Right lobe of liver (tissue), 6 donors: ENCODE data around the gene BTNL3. TPM values are rescaled to one million over a fixed set of nuclear protein-coding genes. Genes with fewer than 3 reads are reported as not detected.

ENCODE experiments used
- ATAC-seq, 4 donors: fragments of 200-7000 bp; cut with Tn5 transposase; one replicate each; pipeline ENCODE4 v1.9.1; 2020; ENCODE audit warnings: mild to moderate bottlenecking in 4 of 4, moderate library complexity in 4 of 4
- DNase-seq, 3 donors: peaks; one replicate each; pipeline ENCODE4 v3.0.0-alpha.2; 2020
- H3K27ac ChIP-seq, 3 donors: fragments of 200-600 bp; one replicate each; pipeline ENCODE4 v1.8.0; 2022
- H3K27me3 ChIP-seq, 2 donors: fragments of 200-600 bp; one replicate each; pipeline ENCODE4 v1.8.0; 2022
- H3K36me3 ChIP-seq, 4 donors: fragments of 200-600 bp; sonication (generic) in 1 of 4; one replicate each; pipeline versions ENCODE4 v1.5.1 to v1.8.0; 2017 to 2022; ENCODE audit warnings: control low read depth in 1 of 4
- H3K4me1 ChIP-seq, 4 donors: fragments of 200-600 bp; sonication (generic) in 1 of 4; one replicate each; pipeline versions ENCODE4 v1.5.1 to v1.8.0; 2017 to 2022; ENCODE audit warnings: control low read depth in 1 of 4
- H3K4me3 ChIP-seq, 3 donors: fragments of 200-600 bp; one replicate each; pipeline ENCODE4 v1.8.0; 2022
- H3K9me3 ChIP-seq, 4 donors: fragments of 200-600 bp; sonication (generic) in 1 of 4; one replicate each; pipeline versions ENCODE4 v1.5.1 to v1.8.0; 2017 to 2022; ENCODE audit warnings: control low read depth in 1 of 4
- CTCF ChIP-seq, 4 donors: fragments of 200-600 bp in 3 of 4; fragments of 450-650 bp in 1 of 4; IDR thresholded peaks; one replicate each; pipeline versions ENCODE4 v1.5.1 to v1.8.0; 2016 to 2022; ENCODE audit warnings: antibody characterized with exemption in 4 of 4, mild to moderate bottlenecking in 2 of 4
- POLR2A ChIP-seq: fragments of 450-650 bp; IDR thresholded peaks from one replicate; pipeline ENCODE4 v1.6.1; 2017; ENCODE audit warnings: antibody characterized with exemption, mild to moderate bottlenecking
- WGBS: methylation state at CpG from one replicate; pipeline ENCODE4 v1.1.6; 2018; ENCODE audit warnings: low coverage, low lambda C conversion rate; ENCODE audit not compliant: insufficient coverage; ENCODE audit errors: missing lambda C conversion rate; 5-methylcytosine and 5-hydroxymethylcytosine counted together
- intact Hi-C, 2 donors: fragments of 100-400 bp; cut with DNase I; formaldehyde crosslinking; loops; one replicate each; pipeline versions ENCODE4 v1.11.2 to v1.14.1; 2022
- total RNA-seq, 6 experiments: library from RNA; depleted of rRNA in 2 of 6; stranded (reverse); fragments of >200 nt in 2 of 6; fragmentation: NEBNext Ultra II Directional in 3 of 6; extraction: Animal tissue kit (Norgen Biotek cat#: 25700) in 3 of 6; gene quantifications; one replicate each; pipeline versions ENCODE4 v1.1.0 to v1.2.4, GENCODE V29; 2016 to 2023
- donor health status: DM: no; HTN: yes; CAD: no.
- donor health status: DM: no; HTN: no; CAD: no.
- donor health status: DM: no; HTN: no; CAD: no.
- donor health status: DM: no; HTN: yes; CAD: no.
- donor health status: DM: no; HTN: yes; CAD: no.

BTNL3 gene
- total RNA-seq, 6 experiments from 2014 or later: not detected

- H3K4me3 ChIP-seq: peak within 1 kb of the TSS in 1 of 3 donors; percentile 7
- H3K36me3 ChIP-seq: no peaks in the 10 kb centered on the region
- ATAC-seq: peak; percentile 25 to 49 (median 44)
- no peaks in the 10 kb centered on the region for H3K4me1 ChIP-seq
- 46% methylated on average over 13 of the region's 17 CpGs for WGBS
- intact Hi-C loops: no loop called here
- no peaks in the 10 kb centered on the region for H3K27me3 ChIP-seq
- TF ChIP-seq POLR2A (peak; percentile 25), CTCF (IDR thresholded peaks at IDR 0.05) (no peak)
- DNase-seq: peak in 1 of 3 donors; percentile 22
- peak within 1 kb of the TSS; percentile 15 to 40 (median 21) for H3K27ac ChIP-seq
- H3K9me3 ChIP-seq: no peaks in the 10 kb centered on the region
These were observed 51.4 kb downstream of the BTNL3 start, which contains the start of gene BTNL9 for GRCh38 chr5:181039931-181040630. BTNL9 (plus strand) TSS chr5:181040266; CDS start chr5:181045490, 5,224 bp downstream.

- no peaks in the 10 kb centered on the region for H3K36me3 ChIP-seq
- DNase-seq: peak in 1 of 3 donors; percentile 31
- intact Hi-C loops: no loop called here
- no peak overlapping the region for H3K4me3 ChIP-seq
- H3K27me3 ChIP-seq: no peaks in the 10 kb centered on the region
- H3K9me3 ChIP-seq: no peaks in the 10 kb centered on the region
- TF ChIP-seq POLR2A (no peak), CTCF (IDR thresholded peaks at IDR 0.05) (no peak)
- H3K27ac ChIP-seq: peak overlapping the region in 2 of 3 donors; percentile 21 to 40
- no peaks in the 10 kb centered on the region for H3K4me1 ChIP-seq
- 36% methylated on average over 7 of the region's 8 CpGs for WGBS
- ATAC-seq: no peak
These were observed 51.9 kb downstream of the BTNL3 start for GRCh38 chr5:181040631-181040945.

- Histone ChIP-seq H3K27ac (peak overlapping the region; percentile 15 to 40 (median 21)), H3K4me1 (no peaks in the 10 kb centered on the region), H3K36me3 (no peaks in the 10 kb centered on the region), H3K4me3 (peak overlapping the region in 1 of 3 donors; percentile 16), H3K9me3 (no peaks in the 10 kb centered on the region), H3K27me3 (no peaks in the 10 kb centered on the region)
- DNase-seq (peak in 1 of 3 donors; percentile 20), ATAC-seq (no peak)
- TF ChIP-seq POLR2A (no peak), CTCF (IDR thresholded peaks at IDR 0.05) (no peak)
- intact Hi-C loops: no loop called here
- WGBS: 22% methylated on average over 6 of the region's 6 CpGs
These were observed 52.4 kb downstream of the BTNL3 start for GRCh38 chr5:181041043-181041442.

GRCh38 chr5:181042036-181042713 is 53.5 kb downstream of the BTNL3 start:
- H3K27me3 ChIP-seq: no peaks in the 10 kb centered on the region
- TF ChIP-seq CTCF (IDR thresholded peaks at IDR 0.05) (no peak), POLR2A (no peak)
- peak overlapping the region in 1 of 3 donors; percentile 11 for H3K4me3 ChIP-seq
- no peaks in the 10 kb centered on the region for H3K4me1 ChIP-seq
- no peaks in the 10 kb centered on the region for H3K9me3 ChIP-seq
- peak overlapping the region in 1 of 3 donors; percentile 21 for H3K27ac ChIP-seq
- WGBS: 43% methylated on average over 14 of the region's 15 CpGs
- no peaks in the 10 kb centered on the region for H3K36me3 ChIP-seq
- intact Hi-C loops: no loop called here
- no peak for ATAC-seq
- DNase-seq: peak in 1 of 3 donors; percentile 16
